Stimulated activated CD8-positive, alpha-beta memory T cell treated with anti-CD3 and anti-CD28 coated beads, Interleukin-2, amount 100 ng/mL, for 1 hour (primary cell): Measurements from ENCODE around the gene EPHB6.

Experiments used
- DNase-seq, 2 donors: peaks; one replicate each; pipeline ENCODE4 v3.0.0-alpha.2; 2020; ENCODE audit warnings: low read depth in 2 of 2

The EPHB6 gene

DNA sequence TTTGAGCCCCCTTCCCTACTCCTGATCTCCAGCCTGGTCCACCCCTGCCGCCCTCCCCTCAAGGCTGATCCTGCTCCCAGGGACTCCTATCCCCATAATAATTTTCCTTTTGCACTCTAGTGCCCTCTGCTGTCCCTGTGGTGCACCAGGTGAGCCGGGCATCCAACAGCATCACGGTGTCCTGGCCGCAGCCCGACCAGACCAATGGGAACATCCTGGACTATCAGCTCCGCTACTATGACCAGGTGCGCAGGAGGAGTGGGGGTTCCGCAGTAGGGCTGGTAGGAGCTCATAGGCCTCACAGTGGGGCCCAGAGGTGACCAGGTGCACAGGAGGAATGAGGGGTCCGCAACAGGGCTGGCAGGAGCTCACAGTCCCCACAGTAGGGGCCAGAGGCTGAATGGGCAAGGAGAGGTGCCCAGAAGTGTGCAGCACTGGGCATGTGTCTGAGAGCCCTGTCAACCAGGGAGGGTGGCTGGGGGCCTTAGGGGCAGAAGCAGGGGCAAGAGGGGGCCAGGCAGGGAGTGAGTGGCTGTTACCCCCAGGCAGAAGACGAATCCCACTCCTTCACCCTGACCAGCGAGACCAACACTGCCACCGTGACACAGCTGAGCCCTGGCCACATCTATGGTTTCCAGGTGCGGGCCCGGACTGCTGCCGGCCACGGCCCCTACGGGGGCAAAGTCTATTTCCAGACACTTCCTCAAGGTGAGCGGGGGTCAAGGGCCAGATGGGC lies 11.7 kb downstream of the EPHB6 start:
- DNase-seq, result no peak

GRCh38 chr7:142867097-142867378 lies 12.2 kb downstream of the EPHB6 start:
- DNase-seq, result no peak

GRCh38 chr7:142867398-142868187 lies 12.7 kb downstream of the EPHB6 start:
- DNase-seq, result no peak

GRCh38 chr7:142868188-142868985 lies 13.5 kb downstream of the EPHB6 start:
- no peak for DNase-seq

- no peak for DNase-seq
Measured at GRCh38 chr7:142868986-142869415, 14.1 kb downstream of the EPHB6 start.

DNA sequence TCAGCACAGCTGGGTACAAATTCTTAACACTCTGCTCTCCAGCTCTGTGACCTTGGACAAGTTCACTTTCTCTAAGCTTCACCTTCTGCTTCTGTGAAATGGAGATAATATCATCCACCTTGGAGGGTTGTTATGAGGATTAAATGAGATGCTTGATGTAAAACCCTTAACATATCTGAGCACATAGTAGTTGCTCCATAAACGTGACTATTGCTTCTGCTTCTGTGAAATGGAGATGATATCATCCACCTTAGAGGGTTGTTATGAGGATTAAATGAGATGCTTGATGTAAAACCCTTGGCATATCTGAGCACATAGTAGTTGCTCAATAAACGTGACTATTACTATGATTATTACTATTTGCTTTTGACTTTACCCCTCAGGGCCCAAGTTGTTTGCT lies 14.6 kb downstream of the EPHB6 start:
- no peak for DNase-seq

- DNase-seq, result no peak
Measured at GRCh38 chr7:142870147-142870559, 15.3 kb downstream of the EPHB6 start.

DNA sequence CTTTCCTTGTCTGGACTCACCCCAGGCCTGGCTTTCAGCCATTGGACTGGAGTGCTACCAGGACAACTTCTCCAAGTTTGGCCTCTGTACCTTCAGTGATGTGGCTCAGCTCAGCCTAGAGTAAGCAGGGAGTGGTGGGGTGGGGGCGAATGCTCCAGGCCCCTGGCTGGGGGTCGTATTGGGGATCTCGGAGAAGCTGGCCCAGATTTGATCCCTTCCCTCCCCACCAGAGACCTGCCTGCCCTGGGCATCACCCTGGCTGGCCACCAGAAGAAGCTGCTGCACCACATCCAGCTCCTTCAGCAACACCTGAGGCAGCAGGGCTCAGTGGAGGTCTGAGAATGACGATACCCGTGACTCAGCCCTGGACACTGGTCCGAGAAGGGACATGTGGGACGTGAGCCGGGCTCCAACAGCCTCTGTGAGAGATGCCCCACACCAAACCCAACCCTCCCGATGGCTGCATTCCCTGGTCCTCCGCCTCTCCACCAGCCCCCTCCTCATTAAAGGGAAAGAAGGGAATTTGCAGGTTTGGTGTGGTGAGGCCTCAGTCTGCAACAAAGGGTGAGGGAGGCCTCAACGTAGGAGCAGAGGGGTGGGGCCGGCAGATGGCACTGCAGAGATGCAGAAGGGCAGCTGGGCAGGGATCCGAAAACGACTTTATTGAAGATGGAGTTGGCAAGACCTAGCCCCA lies 15.8 kb downstream of the EPHB6 start:
- DNase-seq, result no peak

DNA sequence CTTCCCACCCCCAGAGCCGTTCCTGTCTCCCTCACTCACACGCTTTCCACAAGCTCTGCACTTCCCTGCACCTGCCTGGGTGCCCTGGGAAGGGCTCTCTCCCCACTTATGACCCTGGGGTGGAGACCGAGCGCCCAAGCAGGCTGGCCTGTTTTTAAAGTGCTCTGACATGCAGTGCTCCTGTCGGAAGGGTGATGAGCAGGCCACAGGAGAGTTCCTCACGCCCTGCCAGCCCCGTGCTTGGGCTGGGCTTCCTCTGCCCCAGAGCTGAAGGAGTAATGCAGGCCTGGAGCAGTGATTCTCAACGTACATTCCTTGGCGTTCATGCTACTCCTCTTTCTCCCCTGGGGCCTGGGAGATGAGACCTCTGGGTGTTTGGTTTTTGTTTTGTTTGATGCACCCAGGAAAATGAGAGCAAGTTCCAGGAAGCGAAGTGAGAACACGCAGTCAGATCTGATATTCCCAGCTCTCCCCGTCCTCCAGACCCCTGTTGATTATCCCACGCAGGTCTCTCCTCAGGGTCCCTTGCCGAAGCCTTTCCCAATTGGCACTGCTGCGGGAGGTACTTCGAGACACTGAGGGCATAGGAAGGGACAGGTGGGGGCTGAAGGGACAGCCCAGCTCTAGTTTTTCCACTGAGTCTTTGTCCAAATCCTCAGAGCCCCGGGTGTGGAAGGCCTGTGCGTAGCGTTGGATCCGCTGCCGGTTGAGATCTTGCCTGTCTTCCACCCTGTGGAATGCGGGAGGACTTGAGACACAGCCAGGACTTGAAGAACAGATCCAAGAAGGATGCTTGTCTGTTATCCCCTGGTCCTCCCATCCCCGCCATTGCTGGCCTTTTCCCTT lies 16.6 kb downstream of the EPHB6 start:
- DNase-seq, result no peak

- DNase-seq, result no peak
Measured at GRCh38 chr7:142872106-142872675, 17.3 kb downstream of the EPHB6 start.

- no peak for DNase-seq
Measured at GRCh38 chr7:142873281-142873784, 18.5 kb downstream of the EPHB6 start.

DNA sequence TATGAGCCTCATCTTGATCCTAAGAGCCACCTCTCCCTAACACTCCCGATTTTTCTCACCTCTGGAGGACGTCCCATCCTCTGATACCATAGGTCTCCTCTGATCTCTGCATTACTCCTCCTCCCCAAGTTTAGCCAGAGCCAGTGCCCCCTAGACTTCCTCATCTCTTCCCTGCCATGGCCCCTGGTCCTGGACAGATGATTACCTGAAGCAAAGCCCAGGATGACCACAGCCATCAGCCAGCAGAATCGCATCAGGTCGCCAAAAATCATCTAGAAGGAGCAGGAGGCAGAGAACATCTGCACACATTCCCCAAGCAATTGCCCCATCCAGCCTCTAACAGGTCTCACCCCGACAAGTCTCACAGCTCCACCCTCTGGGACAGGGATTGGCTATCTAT lies 19.0 kb downstream of the EPHB6 start:
- DNase-seq, result no peak

DNA sequence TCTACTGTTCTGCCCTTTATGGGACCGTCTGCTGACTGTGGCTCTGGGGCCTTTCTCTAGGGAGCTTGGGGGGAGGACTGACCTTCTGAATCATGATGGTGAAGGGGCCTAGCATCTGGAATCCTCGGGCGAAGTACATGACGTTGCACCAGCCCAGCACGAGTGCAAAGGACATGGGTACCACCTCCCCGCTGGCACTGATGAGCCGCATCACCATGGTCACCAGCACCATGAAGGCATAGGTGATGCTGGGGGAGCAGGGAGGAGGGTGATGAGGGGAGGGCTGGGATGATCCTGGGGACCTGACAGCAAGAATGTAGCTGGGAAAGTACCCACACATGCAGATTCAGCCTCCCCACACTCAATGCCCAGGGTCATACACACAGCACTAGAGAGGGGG lies 19.5 kb downstream of the EPHB6 start:
- no peak for DNase-seq

GRCh38 chr7:142874837-142875236 lies 20.0 kb downstream of the EPHB6 start:
- no peak for DNase-seq

GRCh38 chr7:142875456-142875855 lies 20.6 kb downstream of the EPHB6 start:
- no peak for DNase-seq

- no peak for DNase-seq
Measured at GRCh38 chr7:142876236-142876960, 21.5 kb downstream of the EPHB6 start.

DNA sequence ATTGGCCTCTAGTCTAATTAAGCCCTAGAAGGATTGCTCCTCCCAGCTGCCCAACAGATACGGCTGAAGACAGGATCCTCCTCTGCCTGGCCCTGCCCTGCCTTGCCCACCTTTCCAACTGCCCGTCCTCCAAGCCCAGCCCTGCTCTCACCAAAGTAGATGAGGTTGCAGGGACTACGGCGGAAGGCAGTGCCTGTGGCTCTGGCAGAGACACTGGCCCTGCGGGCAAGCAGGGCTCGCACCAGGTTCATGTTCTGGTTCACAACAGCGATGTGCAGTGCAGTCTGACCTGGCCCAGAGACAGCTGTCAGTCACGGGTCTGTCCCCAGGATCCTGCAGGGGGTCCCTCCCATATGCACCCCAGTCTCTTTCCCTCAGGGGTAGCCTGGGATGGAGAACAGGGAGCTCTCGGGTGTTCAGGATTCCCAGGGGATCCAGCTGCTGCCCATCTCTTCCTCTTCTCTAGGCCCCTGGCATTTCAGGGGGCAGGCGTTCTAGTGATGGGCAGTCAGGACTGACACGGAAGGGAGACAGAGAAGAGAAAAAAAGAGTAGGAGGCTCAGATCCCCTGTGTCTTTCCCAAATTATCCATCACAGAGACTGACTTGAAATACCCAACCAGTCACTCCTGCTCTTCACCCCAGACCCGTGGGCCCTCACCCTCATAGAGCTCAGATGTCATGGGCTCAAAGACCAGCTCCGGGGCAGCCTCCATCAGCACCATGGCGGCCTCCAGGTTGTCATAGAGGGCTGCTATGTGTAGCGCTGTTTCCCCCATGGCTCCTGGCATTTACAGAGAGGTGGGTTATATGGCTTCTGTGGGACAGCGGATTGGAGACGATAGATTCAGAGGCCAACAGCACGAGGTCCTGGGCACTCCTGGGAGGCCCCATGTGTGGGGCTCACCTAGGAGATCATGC lies 22.4 kb downstream of the EPHB6 start:
- no peak for DNase-seq

GRCh38 chr7:142878315-142878714 lies 23.4 kb downstream of the EPHB6 start:
- DNase-seq, result no peak

DNA sequence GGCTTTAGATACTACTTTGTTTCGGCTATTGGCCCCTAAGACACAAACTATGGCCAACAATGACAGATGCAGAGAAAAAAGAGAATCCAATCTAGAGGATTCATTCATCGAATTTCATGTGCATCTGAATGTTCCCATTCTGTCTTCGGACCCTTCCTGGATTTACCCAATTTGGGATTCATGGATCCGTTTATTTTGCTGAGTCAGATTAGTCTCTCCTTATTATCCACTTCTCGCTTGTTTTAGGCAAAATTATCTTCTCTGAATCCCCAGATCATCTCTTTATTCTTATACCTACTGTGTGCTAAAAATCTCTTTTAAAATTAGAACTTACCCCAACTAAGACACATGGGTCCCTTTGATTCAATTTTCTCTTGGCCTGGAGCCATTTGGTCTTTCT lies 24.2 kb downstream of the EPHB6 start:
- DNase-seq, result no peak
